IMR-90 (cell line): ENCODE results near the gene EXOC4. TPM values are rescaled to one million over a fixed set of nuclear protein-coding genes. Genes with fewer than 3 reads are reported as not detected.

ENCODE experiments used
- ATAC-seq: fragments of 200-7000 bp; cut with Tn5 transposase; 2 replicates; pipeline ENCODE4 v1.9.1; 2020; ENCODE audit warnings: low read depth, mild to moderate bottlenecking, moderate library complexity
- BruUV-seq: library from RNA; stranded (reverse); fragments of 400-500 nt; replicated peaks from 2 replicates; lab custom pipeline; 2021; lab: Mats Ljungman, UMichigan
- CTCF ChIA-PET: fragments of 300-600 bp; formaldehyde crosslinking; extraction: SDS; loops from one replicate; lab custom pipeline; 2021; ENCODE audit warnings: antibody characterized with exemption; lab: Yijun Ruan, JAX
- POLR2A ChIA-PET: fragments of 300-600 bp; sonication (Branson Sonifier 250); formaldehyde crosslinking; loops from one replicate; lab custom pipeline; 2022; ENCODE audit warnings: antibody characterized with exemption; ENCODE audit not compliant: unreplicated experiment; lab: Charles Lee
- DNase-seq: peaks from one replicate; pipeline ENCODE4 v3.0.0; 2013
- H2AFZ ChIP-seq: replicated peaks from 2 replicates; pipeline ENCODE3; 2013; ENCODE audit warnings: low read length, mild to moderate bottlenecking; ENCODE audit not compliant: poor library complexity
- H2AK5ac ChIP-seq: 2 replicates; pipeline ENCODE4 v1.6.1; 2013; ENCODE audit warnings: low read depth, low read length, inconsistent platforms
- H2AK9ac ChIP-seq: replicated peaks from 2 replicates; pipeline ENCODE3; 2013; ENCODE audit warnings: mild to moderate bottlenecking, low read depth, low read length, moderate library complexity; ENCODE audit not compliant: poor library complexity
- H2BK120ac ChIP-seq: 2 replicates; pipeline ENCODE4 v1.6.1; 2013; ENCODE audit warnings: low read depth, low read length, inconsistent platforms
- H2BK15ac ChIP-seq: 3 replicates; pipeline ENCODE4 v1.6.1; 2013; ENCODE audit warnings: low read depth, low read length, inconsistent platforms
- H2BK20ac ChIP-seq: 2 replicates; pipeline ENCODE4 v1.6.1; 2013; ENCODE audit warnings: low read depth, mild to moderate bottlenecking, inconsistent platforms, low read length, moderate library complexity
- H2BK5ac ChIP-seq: 2 replicates; pipeline ENCODE4 v1.6.1; 2013; ENCODE audit warnings: mild to moderate bottlenecking, low read depth, low read length, inconsistent platforms; ENCODE audit not compliant: poor library complexity, severe bottlenecking
- H3K14ac ChIP-seq: replicated peaks from 2 replicates; pipeline ENCODE4 v1.6.1; 2013; ENCODE audit warnings: low read depth, low read length, inconsistent platforms
- H3K18ac ChIP-seq: 2 replicates; pipeline ENCODE4 v1.6.1; 2013; ENCODE audit warnings: low read depth, low read length, control low read depth
- H3K23ac ChIP-seq: 2 replicates; pipeline ENCODE4 v1.6.1; 2013; ENCODE audit warnings: low read depth, low read length, inconsistent platforms
- H3K27ac ChIP-seq: 2 replicates; pipeline ENCODE4 v1.5.1; 2013; ENCODE audit warnings: mild to moderate bottlenecking, control low read depth, low read length; ENCODE audit not compliant: insufficient read depth
- H3K27me3 ChIP-seq: 2 replicates; pipeline ENCODE4 v1.6.1; 2013; ENCODE audit warnings: low read length; ENCODE audit not compliant: control insufficient read depth, insufficient read depth
- H3K36me3 ChIP-seq: 2 replicates; pipeline ENCODE4 v1.6.1; 2013; ENCODE audit warnings: low read length, mixed read lengths; ENCODE audit not compliant: control insufficient read depth, insufficient read depth
- H3K4ac ChIP-seq: 2 replicates; pipeline ENCODE4 v1.6.1; 2013; ENCODE audit warnings: low read depth, low read length, inconsistent platforms
- H3K4me1 ChIP-seq: 2 replicates; pipeline ENCODE4 v1.6.1; 2013; ENCODE audit warnings: low read length, mixed read lengths; ENCODE audit not compliant: control insufficient read depth, insufficient read depth
- H3K4me2 ChIP-seq: 2 replicates; pipeline ENCODE4 v1.6.1; 2013; ENCODE audit warnings: low read depth, mild to moderate bottlenecking, control low read depth, low read length, moderate library complexity
- H3K4me3 ChIP-seq: 2 replicates; pipeline ENCODE4 v1.5.1; 2013; ENCODE audit warnings: low read depth, mild to moderate bottlenecking, control low read depth, low read length, moderate library complexity; ENCODE audit not compliant: insufficient read depth
- H3K56ac ChIP-seq: 2 replicates; pipeline ENCODE4 v1.6.1; 2013; ENCODE audit warnings: low read length, inconsistent platforms; ENCODE audit not compliant: insufficient read depth; ENCODE audit errors: extremely low read depth
- H3K79me1 ChIP-seq, 2 experiments: 2 replicates each; pipeline ENCODE4 v1.6.1; 2013; ENCODE audit warnings: low read length in 2 of 2, inconsistent platforms in 1 of 2, low read depth in 1 of 2
- H3K9ac ChIP-seq: 2 replicates; pipeline ENCODE4 v1.6.1; 2013; ENCODE audit warnings: low read depth, low read length, control low read depth
- H3K9me1 ChIP-seq: 2 replicates; pipeline ENCODE4 v1.6.1; 2013; ENCODE audit warnings: low read length, inconsistent platforms; ENCODE audit not compliant: insufficient read depth
- H3K9me3 ChIP-seq: 2 replicates; pipeline ENCODE4 v1.6.1; 2013; ENCODE audit warnings: low read length; ENCODE audit not compliant: control insufficient read depth, insufficient read depth
- H4K20me1 ChIP-seq: 2 replicates; pipeline ENCODE4 v1.6.1; 2013; ENCODE audit warnings: low read length, inconsistent platforms; ENCODE audit not compliant: insufficient read depth
- H4K5ac ChIP-seq: 2 replicates; pipeline ENCODE4 v1.6.1; 2013; ENCODE audit warnings: mild to moderate bottlenecking, low read depth, low read length, control low read depth
- H4K8ac ChIP-seq, 2 experiments: 2 replicates each; pipeline ENCODE4 v1.6.1; 2013; ENCODE audit warnings: low read depth in 2 of 2, low read length in 2 of 2, control low read depth in 1 of 2, inconsistent platforms in 1 of 2
- H4K91ac ChIP-seq: 2 replicates; pipeline ENCODE4 v1.6.1; 2013; ENCODE audit warnings: low read depth, low read length, inconsistent platforms; ENCODE audit not compliant: insufficient read depth
- CEBPB ChIP-seq: IDR thresholded peaks from 2 replicates; pipeline ENCODE4 v1.6.1; 2012; ENCODE audit warnings: low read depth, low read length, improper control_type of control experiment
- FOS ChIP-seq: fragments of 150-350 bp; IDR thresholded peaks from 2 replicates; pipeline ENCODE4 v1.6.1; 2016; ENCODE audit warnings: low read depth, low read length
- RCOR1 ChIP-seq: IDR thresholded peaks from 2 replicates; pipeline ENCODE4 v1.6.1; 2012; ENCODE audit warnings: mild to moderate bottlenecking, low read length, improper control_type of control experiment; ENCODE audit not compliant: insufficient replicate concordance
- WGBS, 2 experiments: methylation state at CpG; one replicate each; pipeline versions ENCODE4 v1.1.5 to v1.1.7; 2013; ENCODE audit warnings: missing lambda C conversion rate in 2 of 2; ENCODE audit not compliant: insufficient read length in 1 of 2; ENCODE audit errors: extremely low coverage in 2 of 2; 5-methylcytosine and 5-hydroxymethylcytosine counted together
- dilution Hi-C: fragments of 300-500 bp; cut with HindIII; formaldehyde crosslinking; loops from one replicate; pipeline ENCODE4 v1.14.3; 2018; ENCODE audit warnings: low sequenced_read_pairs; ENCODE audit not compliant: unreplicated experiment
- in situ Hi-C: fragments of 300-500 bp; cut with MboI; formaldehyde crosslinking; loops from 3 replicates; pipeline ENCODE4 v1.14.3; 2019; ENCODE audit warnings: low sequenced_read_pairs, inconsistent platforms, mixed read lengths
- intact Hi-C: fragments of 100-400 bp; cut with micrococcal nuclease; formaldehyde crosslinking; loops from 2 replicates; pipeline ENCODE4 v1.10.0; 2022
- polyA plus RNA-seq, 3 experiments: library from polyadenylated mRNA; depleted of rRNA; stranded (reverse); fragments of >200 nt; gene quantifications; 2 replicates each; pipeline ENCODE4 v1.2.3, GENCODE V29; 2012; ENCODE audit warnings: low replicate concordance in 1 of 3
- total RNA-seq: library from RNA; depleted of rRNA; stranded (reverse); fragments of >200 nt; gene quantifications from 2 replicates; pipeline ENCODE4 v1.2.3, GENCODE V29; 2012
- TF ChIP-seq, protein P1 (sequence below): fragments of 150-350 bp; IDR thresholded peaks from 2 replicates; pipeline ENCODE4 v1.6.1; 2017; ENCODE audit warnings: mild to moderate bottlenecking, antibody characterized with exemption, low read length, low read depth

Gene EXOC4
- total and polyA plus RNA-seq, 2 of the 4 experiments (the other 2 are of a cell fraction) = 25.4 to 94.6 TPM

DNA sequence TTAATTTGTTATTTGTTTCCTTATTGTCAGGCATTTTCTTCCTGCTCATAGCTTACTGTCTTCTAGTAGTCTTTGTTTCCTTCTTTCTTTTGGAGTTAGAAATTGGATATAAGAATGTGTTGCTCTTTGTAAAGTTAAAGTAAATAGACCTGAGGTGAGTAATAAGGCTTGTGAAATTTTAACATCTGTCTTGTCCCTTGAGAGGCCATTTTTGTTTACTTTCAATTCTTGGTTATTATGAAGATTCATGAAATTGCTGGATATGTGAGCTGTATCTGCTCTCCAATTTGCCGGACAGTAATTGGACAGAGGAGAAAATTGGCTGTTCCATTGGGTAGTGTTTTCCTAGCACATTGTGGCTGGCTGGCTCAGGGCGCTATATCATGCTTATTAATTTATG, 260.7 kb downstream of the EXOC4 start:
- peak; percentile 84 for ATAC-seq
- peak overlapping the region; percentile 34 for H3K4me2 ChIP-seq
- 80% methylated on average over 1 of the region's 2 CpGs; no CpG with 5 or more reads in 1 of the 2 experiments for WGBS, 2 experiments

More for the DNA sequence above, 260.7 kb downstream of the EXOC4 start:
- H4K5ac ChIP-seq = no peak overlapping the region
- peak; percentile 83 for DNase-seq
- H3K27me3 ChIP-seq = no peaks in the 10 kb centered on the region
- no peak overlapping the region; a peak in 1 of 4 replicates for H4K8ac ChIP-seq
- peaks cover 0 to 3% of the 10 kb centered on the region in 2 experiments; a peak in 2 of 4 replicates for H3K79me1 ChIP-seq
- no peaks in the 10 kb centered on the region for H3K36me3 ChIP-seq
- peaks cover 1% of the 10 kb centered on the region; the same call in 1 of the 2 replicates for H3K9me3 ChIP-seq
- H3K9ac ChIP-seq = no peak overlapping the region
- H3K9me1 ChIP-seq = no peaks in the 10 kb centered on the region
- ChIA-PET CTCF (no interaction called here), POLR2A (no interaction called here)
- intact Hi-C loops (loop anchor here (5.0 kb wide), 1 partner anchor 229 kb away; no protein-coding TSS in a partner anchor), dilution Hi-C loops (no loop called here), in situ Hi-C loops (no loop called here)
- no peak overlapping the region for H2BK120ac ChIP-seq
- no peak overlapping the region for H3K18ac ChIP-seq
- H2BK15ac ChIP-seq = no peak overlapping the region
- H3K14ac ChIP-seq = no peak overlapping the region
- H2AK9ac ChIP-seq = no peak overlapping the region
- no peak overlapping the region for H3K4me3 ChIP-seq
- no peak overlapping the region for H2AFZ ChIP-seq
- no peak overlapping the region for H2AK5ac ChIP-seq
- H2BK5ac ChIP-seq = peak overlapping the region; percentile 48
- H3K23ac ChIP-seq = no peak overlapping the region
- H3K4me1 ChIP-seq = no peaks in the 10 kb centered on the region; the same call in 1 of the 2 replicates
- no peak overlapping the region for H3K4ac ChIP-seq
- no peaks in the 10 kb centered on the region; the same call in 1 of the 2 replicates for H4K20me1 ChIP-seq
- H3K27ac ChIP-seq = no peak overlapping the region
- no peak overlapping the region for H2BK20ac ChIP-seq
- no peak overlapping the region for H4K91ac ChIP-seq
- no TSS peak for BruUV-seq
- H3K56ac ChIP-seq = no peak overlapping the region
- TF ChIP-seq FOS = peak; percentile 57
- TF ChIP-seq CEBPB = peak; percentile 69
- no peak for TF ChIP-seq RCOR1
- TF ChIP-seq, protein P1, sequence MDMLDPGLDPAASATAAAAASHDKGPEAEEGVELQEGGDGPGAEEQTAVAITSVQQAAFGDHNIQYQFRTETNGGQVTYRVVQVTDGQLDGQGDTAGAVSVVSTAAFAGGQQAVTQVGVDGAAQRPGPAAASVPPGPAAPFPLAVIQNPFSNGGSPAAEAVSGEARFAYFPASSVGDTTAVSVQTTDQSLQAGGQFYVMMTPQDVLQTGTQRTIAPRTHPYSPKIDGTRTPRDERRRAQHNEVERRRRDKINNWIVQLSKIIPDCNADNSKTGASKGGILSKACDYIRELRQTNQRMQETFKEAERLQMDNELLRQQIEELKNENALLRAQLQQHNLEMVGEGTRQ = no peak
